ENCODE results near the gene MVK.

MVK gene

DNA sequence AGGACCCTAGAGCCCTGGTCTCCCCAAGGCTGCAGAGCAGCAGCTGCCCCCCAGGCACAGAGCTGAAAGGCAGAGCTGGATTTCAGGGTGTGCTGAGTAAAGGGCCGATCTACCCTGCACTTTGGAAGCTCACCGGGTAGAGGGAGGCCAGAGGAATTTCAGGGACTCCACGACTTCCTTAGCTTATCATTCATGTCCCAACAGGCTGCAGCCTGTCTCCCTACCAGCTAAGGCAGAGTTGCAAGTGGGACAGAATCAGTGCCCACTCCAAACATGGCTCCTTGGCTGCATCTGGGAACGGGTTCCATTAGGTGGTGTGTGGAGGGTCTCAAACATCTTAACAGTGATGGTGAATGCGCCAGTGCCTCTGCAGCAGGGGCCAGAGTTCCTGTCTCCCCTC, 27.8 kb upstream of the MVK start:
- no peak for ATAC-seq

DNA sequence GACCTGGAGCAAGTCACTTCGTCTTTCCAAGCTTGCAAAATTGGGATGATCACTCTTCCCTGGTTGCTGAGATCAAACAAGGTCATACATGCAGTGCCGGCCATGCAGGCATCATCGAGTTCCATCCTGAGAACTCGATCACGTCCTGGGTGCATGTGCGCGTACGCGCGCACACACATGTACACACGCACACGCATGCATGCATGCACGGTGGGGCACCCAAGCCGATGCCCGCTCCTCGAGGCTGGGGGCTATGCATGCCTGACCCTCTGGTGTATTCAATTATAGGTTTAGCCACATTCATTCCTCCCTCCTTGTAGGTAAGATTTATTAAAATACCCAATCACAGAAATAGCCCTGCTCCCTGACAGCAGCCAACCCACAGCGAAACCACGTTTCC, 26.3 kb upstream of the MVK start:
- ATAC-seq = no peak

DNA sequence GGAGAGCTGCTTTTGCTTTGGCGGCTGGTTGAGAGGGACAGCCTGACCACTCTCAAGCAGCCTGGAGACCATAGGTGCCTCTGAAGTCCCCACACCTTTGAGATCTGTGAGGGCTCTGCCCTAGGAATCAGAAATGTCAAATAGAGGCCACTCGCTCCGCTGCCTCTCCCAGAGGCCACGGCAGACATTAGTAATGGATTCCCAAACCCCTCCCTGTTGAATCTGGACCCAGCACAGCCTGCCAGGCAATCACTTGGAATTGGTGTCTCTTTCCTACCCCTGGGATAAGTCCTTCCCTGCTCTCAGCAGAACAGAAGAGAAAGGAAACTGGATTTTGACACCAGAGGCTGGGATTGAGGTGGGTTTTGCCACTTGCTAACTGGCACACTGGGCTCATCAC, 25.3 kb upstream of the MVK start:
- ATAC-seq = no peak

DNA sequence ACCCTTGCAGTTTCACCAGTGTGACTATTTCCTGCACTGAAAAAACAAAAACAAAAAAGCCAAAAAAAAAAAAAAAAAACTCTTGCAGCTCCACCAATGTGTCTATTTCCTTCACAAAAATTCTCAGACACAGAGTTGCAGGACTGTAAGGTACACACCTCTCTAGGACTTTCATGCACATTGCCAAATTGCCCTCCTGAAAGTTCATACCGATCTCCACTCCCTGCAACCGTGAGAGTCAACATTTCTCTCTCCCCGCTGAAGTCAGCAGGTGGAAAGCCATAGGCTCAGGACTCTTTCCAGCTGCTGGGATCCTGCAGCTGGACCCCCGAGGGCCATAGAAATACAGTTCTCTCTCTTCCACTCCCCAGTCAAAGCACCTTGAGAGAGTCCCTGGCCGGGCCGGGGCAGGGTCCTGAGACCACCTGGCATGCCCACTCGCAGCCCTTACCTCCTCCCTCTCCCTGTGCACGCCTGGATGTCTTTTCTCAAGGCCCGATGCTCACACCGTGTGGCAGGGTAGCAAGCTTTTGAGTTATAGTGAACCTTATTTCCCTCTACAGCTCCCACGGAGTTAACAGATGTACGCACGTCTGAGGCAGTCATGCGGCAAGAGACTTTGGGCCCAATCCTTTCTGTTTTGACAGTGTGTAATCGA, 23.9 kb upstream of the MVK start:
- no peak for ATAC-seq

DNA sequence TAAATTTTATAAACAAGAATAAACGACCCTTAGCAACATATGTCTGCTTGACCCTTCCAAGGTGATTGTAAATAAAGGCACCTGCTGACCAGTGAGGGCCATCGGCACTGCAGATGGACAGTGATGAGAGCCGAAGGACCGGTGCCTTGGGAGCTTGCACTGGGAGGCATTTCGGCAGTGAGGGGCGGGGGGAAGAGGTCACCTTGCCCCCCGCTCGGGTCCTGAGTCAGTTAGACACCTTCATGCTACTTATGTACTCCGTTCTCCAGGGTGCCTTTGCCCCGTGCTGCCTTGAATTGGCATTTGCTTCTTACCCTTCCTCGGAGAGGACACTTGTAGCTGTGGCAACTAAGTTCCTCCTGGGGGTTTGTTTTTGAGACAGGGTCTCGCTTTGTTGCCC, 23.3 kb upstream of the MVK start:
- no peak for ATAC-seq

DNA sequence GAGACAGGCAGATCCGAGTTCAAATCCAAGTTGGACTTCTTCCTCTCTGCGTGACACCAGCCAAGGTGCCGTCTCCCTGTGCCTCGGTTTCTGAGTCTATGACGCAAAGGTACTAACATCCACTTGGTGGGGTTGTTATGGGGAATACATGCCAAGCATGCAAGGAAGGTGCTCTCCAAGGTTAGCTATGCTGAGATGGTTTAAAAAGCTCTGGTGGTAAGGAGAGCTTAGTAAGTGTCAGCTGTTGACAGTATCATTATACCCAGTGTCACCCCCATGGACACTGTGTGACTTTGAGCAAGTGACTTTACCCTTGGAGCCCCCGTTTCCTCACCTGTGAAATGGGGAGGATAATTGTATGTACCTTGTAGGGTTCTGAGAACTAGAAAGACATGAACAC, 22.5 kb upstream of the MVK start:
- ATAC-seq = no peak

DNA sequence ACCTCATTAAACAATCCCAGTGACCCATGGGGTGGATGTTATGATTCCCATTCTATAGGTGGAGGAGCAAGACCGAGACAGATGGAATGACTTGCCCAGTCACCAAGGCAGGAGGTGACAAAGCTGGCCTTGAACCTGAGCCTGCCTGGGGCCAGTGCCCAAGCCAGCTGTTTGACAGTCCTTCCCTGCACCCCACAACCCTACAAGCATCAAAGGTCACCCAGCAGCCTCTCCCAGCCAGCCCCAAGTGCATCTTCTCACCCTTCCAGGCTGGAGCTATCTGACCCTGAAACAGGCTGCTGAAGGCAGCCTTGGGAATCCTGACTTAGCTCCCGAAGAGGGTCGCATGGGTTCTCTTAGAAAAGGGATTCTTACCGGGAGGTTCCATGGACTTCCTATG, 20.6 kb upstream of the MVK start:
- no peak for ATAC-seq

DNA sequence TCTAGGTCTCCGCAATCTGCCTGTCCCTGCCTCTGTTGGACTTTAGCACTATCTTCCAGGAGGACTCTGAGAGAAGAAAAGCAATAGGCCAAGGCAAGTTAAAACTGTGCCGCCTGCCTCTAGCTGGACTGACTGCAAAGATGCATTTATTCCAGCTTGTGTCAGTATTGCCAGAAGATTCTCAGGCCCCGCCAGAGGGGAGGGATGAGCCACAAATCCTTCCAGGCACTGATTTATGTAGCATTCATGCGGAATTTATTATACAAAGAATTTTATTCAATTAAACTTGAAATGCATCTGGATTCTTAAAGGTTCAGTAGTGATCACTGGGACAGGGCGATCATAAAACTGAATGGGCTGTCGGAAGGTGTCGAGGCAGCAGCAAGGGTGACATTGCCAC, 20.1 kb upstream of the MVK start:
- ATAC-seq = no peak

DNA sequence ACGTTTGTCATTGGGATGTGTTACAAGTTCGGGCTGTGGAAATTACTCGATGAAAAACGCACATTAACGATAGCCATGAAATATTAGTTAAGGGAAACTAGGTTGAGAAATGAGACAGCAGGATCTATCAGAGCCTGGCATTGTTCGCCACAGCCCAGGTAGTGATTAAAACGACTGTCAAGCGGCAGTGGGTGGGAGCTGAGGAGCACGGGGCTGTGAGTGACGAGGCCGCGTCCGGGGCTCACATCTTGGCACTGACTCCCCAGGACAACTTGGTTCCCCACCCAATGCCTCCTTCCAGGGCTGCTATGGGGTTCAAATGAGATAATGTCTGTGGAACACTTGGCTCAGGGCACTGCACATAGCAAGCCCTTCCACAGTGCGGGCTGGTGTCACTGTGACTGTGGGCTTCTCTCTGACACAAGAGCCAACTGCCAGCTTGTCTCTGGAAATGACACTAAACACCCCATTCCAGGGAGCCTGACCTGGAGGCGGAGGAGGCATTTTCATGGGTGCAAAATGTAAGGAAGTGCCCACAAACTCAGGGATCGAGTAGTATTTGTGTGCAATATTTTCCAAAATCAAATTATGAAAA, 19.6 kb upstream of the MVK start:
- ATAC-seq = no peak

DNA sequence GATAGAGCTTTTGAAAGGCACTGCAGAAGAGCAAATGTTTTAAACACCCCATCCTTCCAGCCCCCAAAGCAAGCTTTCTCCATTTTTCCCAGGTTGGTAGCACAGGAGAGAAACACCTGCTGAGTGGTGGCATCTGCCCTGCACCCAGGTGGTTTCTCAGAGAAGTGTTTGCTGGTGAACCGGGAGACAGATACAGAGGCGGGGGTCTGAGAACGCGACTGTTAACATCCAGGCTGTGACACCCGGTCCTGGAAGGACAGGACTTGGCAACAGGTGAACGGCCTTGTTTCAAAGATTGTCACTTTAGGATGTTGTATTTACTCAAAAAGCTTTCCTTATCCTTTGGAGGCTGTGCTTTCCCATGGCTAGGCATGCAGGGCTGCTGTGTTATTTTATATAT, 18.8 kb upstream of the MVK start:
- no peak for ATAC-seq

DNA sequence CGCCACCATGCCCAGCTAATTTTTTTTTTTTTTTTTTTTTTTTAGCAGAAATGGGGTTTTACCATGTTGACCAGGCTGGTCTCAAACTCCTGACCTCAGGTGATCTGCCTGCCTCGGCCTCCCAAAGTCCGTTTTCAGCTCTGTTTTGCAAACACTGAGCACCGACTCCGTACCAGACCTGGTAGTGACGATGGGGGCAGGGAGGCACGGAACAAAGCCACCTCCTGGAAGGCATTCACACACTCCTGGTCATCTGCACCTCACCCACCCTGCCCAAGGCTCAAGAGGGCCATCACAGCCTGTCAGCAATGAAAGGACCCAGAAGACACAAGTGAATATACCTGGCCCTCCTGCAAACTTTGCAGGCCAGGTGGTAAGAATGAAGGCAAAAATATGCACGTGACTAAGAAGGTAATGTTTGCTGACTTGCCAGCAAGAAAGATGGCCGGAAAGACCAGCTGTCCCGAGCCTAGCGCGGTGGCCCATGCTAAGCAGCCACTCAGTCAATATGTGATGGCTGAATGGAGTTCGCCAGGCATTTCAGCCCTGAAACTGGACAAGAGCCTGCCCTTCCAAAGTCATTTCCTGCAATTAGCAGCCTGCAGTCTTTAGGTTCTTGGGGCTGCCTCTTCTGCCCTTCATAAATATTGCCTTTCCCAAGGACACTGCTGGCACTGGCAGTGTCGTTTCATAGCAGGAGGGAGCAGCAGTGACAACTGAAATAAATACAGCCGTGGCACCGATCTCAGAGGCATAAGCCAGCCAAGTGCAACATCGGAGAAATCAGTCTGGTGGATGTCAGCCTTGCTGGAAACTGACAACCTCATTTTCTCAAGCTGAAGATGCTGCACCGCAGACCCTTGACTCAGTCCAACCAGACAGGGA, 17.9 kb upstream of the MVK start:
- no peak for ATAC-seq

DNA sequence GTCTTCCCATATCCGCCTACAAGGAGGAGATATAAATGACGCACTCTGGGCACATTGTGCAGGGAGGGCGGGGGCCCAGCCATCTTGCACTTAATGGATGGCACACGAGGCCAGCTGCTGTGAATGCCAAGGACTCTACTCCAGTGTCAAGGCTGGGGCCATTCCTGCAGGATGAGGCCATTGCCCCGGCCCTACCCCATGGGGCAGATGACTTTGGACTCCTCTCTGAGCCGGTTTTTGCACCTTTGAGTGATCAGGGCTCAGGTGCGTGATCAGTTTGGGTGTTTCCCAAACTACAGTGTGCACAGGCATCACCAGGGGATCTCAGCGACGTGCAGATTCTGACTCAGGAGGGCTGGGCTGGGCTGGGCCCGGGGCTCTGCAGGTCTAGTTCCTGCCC, 16.4 kb upstream of the MVK start:
- no peak for ATAC-seq

DNA sequence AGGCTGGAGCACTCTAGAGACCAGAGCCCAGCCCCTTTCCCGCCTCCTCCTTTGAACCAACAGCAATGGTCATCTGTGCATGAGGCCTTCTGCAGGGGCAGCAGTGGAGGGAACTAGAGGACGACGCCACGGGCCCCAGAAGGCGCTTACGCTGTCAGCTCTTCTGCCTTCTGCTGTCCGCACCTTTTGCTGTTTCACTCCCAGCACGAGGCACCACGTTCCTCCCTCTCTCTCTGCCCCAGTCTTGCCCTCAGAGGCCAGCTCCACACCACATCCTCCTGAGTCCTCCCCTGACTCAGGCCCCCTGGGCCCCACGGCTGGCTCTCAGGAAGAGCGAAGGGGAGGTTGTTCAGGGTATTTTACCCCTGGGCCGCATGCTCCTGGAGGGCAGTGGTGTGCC, 15.8 kb upstream of the MVK start:
- ATAC-seq = no peak

DNA sequence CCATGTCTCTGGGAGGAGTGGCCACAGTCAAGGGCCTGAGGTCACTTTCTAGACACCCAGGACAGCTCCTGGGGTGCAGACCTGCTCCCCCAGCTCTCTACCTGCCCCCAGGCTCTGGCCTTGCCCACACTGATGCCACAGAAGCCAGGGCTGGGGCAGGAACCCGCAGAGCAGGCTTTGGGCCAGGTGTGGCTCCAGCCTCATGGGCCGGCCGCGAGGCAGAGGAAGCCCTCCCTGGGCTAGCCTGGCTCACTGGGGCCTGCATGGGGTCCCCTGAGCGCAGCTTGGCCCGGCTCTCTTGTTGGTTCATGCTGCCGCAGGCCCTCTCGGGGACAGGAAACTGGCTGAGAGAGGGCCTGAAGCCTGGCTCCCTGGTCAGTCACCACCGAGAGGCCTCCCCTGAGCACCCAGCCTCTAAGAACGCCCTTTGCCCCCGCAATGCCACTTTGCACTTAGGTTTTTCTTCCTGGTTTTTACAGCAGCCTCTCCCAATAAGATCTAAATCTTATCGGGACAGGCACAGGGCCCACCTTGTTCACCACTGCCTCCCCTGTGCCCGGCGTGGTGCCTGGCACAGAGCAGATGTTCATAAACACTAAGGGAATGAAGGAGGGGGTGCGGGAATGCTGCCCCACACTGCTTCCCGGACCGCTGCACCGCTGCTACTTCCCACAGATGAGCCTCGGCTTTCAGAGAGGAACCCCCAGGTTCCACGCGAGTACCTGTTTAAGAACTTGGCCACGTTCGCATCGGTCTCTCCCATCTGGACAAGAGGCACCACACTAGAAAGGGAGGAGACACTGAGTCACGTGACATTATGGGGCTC, 15.0 kb upstream of the MVK start:
- no peak for ATAC-seq

DNA sequence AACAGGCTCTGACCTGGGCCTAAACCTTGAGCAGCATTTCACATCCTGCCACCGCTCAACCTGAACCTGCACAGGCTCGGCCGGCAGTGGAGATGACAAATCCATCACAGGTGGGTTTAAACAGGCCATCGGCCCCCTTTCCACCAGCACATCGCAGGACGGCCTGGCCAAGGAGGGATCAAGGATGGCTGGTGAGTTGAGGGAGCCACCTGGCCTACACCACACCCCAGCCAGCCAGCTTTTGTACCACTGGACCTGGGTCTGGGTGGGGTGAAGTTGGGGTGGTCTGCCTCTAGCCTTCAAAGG, 14.4 kb upstream of the MVK start:
- no peak for ATAC-seq

DNA sequence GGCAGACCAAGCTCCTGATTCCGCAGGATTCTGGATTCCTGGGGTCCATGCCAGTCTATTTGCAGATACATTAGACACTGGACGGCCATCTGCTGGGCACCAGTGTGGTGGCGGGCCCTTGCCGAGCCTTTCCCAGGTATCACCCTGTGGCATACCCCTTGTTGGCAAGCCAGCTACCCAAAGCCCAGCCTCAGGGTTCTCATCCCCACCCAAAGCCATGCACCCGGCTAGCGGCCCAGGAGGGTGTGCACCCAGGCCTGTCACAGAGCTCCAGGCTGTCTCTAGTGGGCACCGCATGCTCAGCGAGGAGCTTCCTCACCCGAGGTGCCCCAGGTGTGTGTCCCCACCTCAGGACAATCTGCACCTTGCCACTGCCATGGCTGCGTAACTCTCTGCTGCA, 14.0 kb upstream of the MVK start:
- ATAC-seq = no peak

DNA sequence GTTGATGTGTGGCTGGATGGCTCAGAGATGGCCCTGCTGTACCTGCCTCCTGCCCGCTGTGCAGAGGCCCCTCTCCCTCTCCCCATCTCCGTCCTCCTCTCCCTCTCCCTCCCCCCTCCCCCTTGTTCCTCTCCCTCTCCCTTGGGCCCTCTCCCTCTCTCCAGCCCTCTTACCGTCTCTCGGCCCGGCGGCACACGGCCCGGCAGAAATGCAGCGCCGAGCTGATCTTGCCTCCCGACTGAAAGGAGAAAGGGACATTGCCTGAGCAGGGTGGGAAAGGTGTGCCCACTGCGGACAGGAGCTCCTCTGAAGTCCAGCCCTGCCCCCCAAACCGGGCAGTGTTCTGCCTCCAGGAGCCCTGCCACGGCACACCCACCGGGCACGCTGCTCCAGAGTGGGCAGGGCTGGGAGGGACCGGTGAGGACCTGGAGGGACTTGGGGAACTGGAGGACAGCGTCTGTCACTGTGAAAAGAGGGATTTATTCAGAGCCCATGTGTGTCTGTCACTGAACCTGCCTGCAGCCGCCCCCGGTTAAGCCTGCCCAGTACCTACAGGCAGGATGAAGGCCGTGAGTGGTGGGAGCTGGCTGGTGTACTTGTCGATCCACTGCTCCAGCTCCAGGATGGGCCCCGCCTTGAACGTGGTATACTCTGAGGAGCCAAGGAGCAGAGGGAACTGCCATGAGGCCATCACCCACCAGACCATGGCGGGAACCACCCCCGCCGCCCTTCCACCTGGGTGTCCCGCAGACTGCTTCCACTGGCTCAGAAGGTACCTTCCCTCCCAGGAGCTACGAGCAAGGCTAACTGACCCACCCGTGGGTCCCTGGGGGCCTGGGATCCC, 12.5 kb upstream of the MVK start:
- ATAC-seq = no peak

DNA sequence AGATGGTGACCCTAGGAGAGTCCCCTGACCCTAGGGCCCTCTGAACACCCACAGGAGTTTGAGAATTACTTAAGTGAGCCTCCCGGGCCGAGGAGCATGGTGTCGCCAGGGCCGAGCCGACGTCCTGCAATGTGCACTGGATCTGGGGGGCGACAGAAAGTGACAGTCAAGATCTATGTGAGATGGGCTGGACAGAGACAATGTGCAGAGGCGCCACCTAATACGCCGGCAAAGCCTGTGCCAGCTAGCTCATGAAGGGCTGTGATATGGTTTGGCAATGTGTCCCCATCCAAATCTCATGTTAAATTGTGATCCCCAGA, 11.9 kb upstream of the MVK start:
- ATAC-seq = no peak

DNA sequence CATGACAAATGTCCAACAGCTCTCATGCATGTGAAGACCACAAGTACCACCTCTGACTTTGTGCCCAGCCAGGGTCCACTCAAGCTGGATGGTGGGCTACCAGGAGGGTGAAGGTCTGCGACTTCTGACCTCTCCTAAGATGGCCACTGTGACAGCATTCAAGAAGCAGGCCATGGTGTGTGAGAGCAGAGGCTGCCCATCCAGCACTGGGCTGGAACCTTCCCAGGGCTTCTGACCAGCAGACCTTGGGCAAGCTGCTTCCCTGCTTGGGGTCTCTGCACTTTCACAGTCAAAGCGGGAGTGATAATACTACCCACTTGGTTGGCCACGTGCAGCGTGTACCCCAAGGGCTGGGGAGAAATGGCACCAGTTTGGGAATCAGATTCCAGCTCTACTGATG, 10.7 kb upstream of the MVK start:
- no peak for ATAC-seq

DNA sequence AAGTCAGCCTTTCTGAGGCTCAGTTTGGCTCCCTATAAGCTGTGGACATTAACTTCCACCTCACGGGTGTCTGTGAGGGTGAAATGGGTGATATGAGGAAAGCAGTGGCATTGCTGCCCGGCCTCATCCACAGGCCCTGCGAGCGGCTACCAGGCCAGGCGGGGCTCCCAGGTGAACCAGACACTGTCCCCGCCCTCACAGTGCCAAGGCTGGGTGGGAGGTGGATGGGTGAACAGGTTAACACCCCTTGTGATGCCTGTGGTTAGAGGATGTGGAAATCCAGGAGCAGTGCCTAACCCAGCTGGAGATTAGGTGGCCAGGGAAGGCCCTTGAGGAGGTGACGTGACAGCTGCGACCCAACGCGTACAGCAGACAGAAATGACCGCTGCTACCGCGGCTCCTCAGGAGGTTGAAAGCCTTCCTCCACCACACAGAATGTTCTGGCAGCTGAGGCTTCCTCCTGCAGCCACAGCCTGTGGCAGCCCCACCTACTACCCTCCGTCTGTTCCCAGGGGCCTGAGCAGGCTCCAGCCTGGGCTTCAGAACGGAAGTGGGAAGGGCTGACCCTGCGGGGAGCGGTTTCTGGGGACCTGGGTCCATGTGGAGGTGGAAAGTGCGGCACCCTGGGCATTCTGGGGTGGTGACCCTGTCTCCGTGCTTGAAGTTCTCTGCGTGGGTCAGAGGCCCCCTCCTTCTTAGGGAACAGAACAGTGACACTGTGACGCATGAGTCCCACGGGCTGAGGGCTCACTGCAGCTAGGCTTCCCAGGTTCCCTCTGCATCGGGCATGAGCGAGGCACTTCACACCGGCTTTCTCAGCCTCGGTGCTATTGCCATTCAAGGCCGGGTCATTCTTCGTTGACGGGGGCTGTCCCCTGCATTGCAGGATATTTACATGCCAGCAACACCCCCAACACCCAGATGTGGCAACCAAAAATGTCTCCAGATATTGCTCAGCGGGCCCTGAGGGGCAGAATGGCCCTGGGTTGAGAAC, 10.0 kb upstream of the MVK start:
- ATAC-seq = no peak

DNA sequence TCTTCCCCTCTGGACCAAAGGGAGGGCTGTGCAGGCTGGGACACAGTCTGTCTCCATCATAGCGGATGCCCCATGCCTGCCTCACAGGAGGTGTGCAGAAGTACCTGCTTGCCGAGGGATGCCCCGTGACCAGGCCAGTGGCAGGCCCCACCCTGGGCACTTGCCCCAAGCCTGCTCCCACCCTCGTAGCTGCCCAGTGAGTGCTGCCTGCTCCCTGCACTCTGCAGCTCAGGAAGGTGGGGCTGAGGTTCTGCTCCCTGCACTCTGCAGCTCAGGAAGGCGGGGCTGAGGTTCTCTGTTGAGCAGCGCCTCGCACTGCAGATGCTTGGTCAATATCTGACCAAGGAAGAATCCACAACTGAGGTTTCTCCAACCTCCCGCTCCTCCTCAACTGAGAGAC, 7.2 kb upstream of the MVK start:
- no peak for ATAC-seq

DNA sequence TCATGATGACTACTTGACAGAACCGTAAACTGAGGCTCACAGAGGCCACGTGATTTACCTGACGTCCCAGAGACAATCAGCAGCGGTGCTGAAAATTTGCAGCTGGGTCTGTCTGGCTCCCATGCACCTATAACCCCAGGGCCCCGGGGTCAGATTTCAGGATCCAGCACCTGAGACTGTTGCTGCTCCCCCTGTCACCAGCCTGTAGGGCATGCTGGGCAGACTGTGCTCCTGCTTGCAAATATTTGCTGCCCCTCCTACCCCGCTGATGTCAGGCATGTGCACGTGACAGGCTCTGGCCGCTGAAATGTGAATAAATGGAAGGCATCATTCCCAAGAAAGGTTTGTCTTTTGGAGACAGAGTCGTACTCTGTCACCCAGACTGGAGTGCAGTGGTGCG, 6.3 kb upstream of the MVK start:
- ATAC-seq = no peak
